Naive B cell (primary cell): Measurements from ENCODE around the gene SHTN1. TPM values are rescaled to one million over a fixed set of nuclear protein-coding genes. Genes with fewer than 3 reads are reported as not detected.

ENCODE experiments used
- ATAC-seq, 2 donors: fragments of 150-1000 bp; cut with Tn5 transposase; 2 replicates each; pipeline ENCODE4 v1.10.0; 2021; ENCODE audit warnings: low read depth in 2 of 2, mild to moderate bottlenecking in 2 of 2, moderate library complexity in 2 of 2
- DNase-seq: peaks from one replicate; pipeline ENCODE4 v3.0.0; 2022
- H3K27ac Mint-ChIP-seq, 6 donors: one replicate each; pipeline ENCODE4 v1.8.0; 2020 to 2022; ENCODE audit warnings: mild to moderate bottlenecking in 6 of 6, mixed read lengths in 6 of 6, moderate library complexity in 5 of 6, inconsistent platforms in 2 of 6
- H3K27me3 Mint-ChIP-seq, 3 donors: one replicate each; pipeline ENCODE4 v1.8.0; 2021 to 2022; ENCODE audit warnings: mixed read lengths in 3 of 3, mild to moderate bottlenecking in 1 of 3
- H3K36me3 Mint-ChIP-seq, 2 donors: one replicate each; pipeline ENCODE4 v1.8.0; 2020 to 2022; ENCODE audit warnings: mixed read lengths in 2 of 2, inconsistent platforms in 1 of 2, mild to moderate bottlenecking in 1 of 2
- H3K4me1 Mint-ChIP-seq, 3 donors: one replicate each; pipeline ENCODE4 v1.8.0; 2020 to 2022; ENCODE audit warnings: mixed read lengths in 3 of 3, inconsistent platforms in 1 of 3, mild to moderate bottlenecking in 1 of 3, moderate library complexity in 1 of 3
- H3K4me3 Mint-ChIP-seq, 8 donors: one replicate each; pipeline ENCODE4 v1.8.0; 2020 to 2022; ENCODE audit warnings: mild to moderate bottlenecking in 8 of 8, mixed read lengths in 8 of 8, moderate library complexity in 8 of 8, inconsistent platforms in 2 of 8
- H3K9me3 Mint-ChIP-seq, 7 donors: one replicate each; pipeline ENCODE4 v1.8.0; 2020 to 2022; ENCODE audit warnings: mixed read lengths in 7 of 7, mild to moderate bottlenecking in 5 of 7, inconsistent platforms in 2 of 7, moderate library complexity in 1 of 7
- polyA plus RNA-seq, 6 donors: library from polyadenylated mRNA; unstranded; fragments of 300-500 nt; fragmentation: Illumina TruSeq; gene quantifications; one replicate each; pipeline ENCODE4 v1.2.3, GENCODE V29; 2021; ENCODE audit warnings: low read depth in 6 of 6

SHTN1 gene
- polyA plus RNA-seq, 6 donors from 2014 or later = not detected

DNA sequence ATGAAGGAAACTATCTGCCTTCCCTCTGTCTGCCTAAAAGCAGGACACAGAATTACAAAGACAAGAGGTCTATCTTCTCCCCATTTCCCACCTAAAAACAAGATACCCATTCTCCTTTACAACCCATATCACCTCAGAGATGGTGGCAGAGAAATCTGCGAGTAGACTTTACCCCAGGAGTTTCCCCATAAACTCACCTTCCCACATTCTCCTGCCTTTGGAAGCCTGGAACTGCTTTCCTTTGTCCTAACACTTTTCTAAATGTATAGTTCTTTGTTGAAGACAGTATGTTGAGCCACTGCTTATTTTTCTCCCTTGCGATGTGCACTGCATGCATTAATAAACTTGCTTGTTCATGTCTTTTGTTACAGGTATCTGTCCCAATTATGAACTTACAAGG, 8.0 kb downstream of the SHTN1 start:
- Mint-ChIP-seq H3K9me3 (peaks cover 0 to 4% (median 0%) of the 10 kb centered on the region in 7 donors), H3K27ac (no peak overlapping the region), H3K36me3 (no peaks in the 10 kb centered on the region), H3K27me3 (peaks cover 19 to 26% (median 19%) of the 10 kb centered on the region in 3 donors), H3K4me1 (no peaks in the 10 kb centered on the region), H3K4me3 (no peak overlapping the region)
- DNase-seq = no peak
- no peak for ATAC-seq

DNA sequence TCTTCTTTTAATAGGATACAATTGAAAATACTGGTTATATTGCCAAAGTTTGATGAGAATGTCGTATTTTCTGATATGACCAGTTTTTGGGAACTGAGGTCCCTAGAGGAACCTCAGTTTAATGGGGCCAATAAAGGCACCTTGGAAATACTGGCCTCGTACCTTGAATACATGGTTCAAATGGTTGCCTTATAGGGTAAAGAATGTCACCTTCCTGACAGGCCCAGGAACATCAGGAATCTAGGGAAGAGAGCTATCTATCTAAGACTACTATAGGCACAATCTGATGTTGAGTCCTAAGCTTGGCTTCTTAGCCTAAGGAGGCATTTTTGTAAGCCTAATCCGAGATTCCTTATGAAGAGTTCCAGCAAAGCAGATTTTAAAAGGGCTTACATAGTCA, 9.3 kb downstream of the SHTN1 start:
- H3K27ac Mint-ChIP-seq = no peak overlapping the region
- peaks cover 0 to 3% (median 0%) of the 10 kb centered on the region in 7 donors for H3K9me3 Mint-ChIP-seq
- DNase-seq (no peak), ATAC-seq (no peak)
- H3K27me3 Mint-ChIP-seq = peaks cover 10 to 19% (median 14%) of the 10 kb centered on the region in 3 donors
- H3K4me3 Mint-ChIP-seq = no peak overlapping the region
- no peaks in the 10 kb centered on the region for H3K36me3 Mint-ChIP-seq
- H3K4me1 Mint-ChIP-seq = no peaks in the 10 kb centered on the region

DNA sequence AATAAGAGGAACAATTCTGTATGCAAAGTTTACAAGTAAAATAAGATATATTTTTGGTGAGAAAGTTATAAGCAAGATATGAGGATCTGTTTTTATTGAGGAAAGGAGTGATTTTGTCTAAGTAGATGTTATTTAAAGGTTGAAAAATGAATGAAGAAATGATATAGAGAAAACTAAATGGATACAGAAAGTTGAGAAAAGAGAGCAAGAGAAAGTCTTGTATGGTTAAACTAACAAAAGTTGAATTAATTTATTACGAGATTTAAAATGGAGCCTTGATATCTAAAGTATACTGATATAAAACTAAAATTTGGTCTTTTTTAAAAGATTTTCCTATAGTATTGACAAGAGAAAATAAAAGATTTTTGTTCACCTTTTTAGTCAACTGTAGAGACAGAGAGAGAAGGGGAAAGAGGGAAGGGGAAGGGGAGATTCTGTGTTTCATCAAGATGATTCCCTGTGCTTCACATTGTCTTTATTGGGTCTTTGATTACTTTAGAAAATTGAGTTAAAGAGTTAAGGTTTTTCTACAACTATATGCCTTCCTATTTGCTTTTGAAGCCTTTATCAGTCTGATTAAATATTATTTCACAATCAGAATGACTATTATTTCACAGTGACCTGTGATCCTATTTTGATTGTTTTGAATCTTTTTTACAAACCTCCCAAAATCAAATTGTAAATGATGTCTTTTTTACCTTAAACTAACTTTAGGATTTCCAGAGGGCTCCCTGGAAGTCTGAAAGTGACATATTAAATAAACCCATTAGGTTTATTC, 10.7 kb downstream of the SHTN1 start:
- ATAC-seq (no peak), DNase-seq (no peak)
- Mint-ChIP-seq H3K4me1 (no peaks in the 10 kb centered on the region), H3K36me3 (no peaks in the 10 kb centered on the region), H3K9me3 (peaks cover 0 to 3% (median 0%) of the 10 kb centered on the region in 7 donors), H3K27ac (no peak overlapping the region), H3K27me3 (peaks cover 10 to 17% (median 12%) of the 10 kb centered on the region in 3 donors), H3K4me3 (no peak overlapping the region)

DNA sequence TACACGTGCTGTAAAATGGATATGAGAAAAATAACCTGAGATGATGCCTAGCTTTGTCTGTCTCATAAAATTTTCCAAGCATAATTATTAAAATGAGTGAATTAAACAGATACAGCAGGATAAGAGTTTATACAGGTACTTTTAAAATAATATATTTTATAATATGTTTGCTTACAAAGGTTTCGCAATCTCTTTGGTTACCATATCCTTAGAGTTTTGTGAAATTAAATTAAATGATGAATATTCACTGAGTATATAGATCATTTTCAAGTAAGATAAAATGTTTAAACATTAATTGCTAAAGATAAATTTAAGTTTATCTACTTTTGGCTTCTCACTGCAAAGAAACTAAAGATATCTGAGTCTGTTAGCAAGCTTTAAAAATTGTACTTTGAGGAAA, 11.4 kb downstream of the SHTN1 start:
- ATAC-seq (no peak), DNase-seq (no peak)
- Mint-ChIP-seq H3K9me3 (peaks cover 0 to 3% (median 0%) of the 10 kb centered on the region in 7 donors), H3K27ac (no peak overlapping the region), H3K4me1 (no peaks in the 10 kb centered on the region), H3K4me3 (no peak overlapping the region), H3K27me3 (peaks cover 10% of the 10 kb centered on the region in 3 donors), H3K36me3 (no peaks in the 10 kb centered on the region)

DNA sequence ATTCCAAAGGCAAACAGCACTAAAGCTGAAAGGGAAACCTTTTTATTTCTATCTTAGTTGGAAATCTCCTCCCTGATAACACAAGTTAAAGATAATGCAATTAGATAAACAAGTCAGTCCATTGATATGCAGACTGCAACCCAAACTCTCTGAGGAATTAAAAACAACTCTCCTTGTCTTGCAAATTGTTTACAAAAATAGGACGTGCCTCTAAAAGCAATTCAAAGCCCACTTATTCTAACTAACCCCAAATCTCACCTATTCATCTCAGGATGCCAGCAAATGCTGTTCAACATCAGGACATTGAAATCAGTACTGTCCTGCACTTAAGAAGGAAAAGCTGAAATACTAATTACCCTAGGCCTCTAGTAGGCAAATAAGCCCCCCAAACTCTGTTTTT, 12.8 kb downstream of the SHTN1 start:
- Mint-ChIP-seq H3K9me3 (peaks cover 0 to 3% (median 0%) of the 10 kb centered on the region in 7 donors), H3K27ac (no peak overlapping the region), H3K4me3 (no peak overlapping the region), H3K27me3 (peaks cover 3 to 8% (median 6%) of the 10 kb centered on the region in 3 donors), H3K36me3 (no peaks in the 10 kb centered on the region), H3K4me1 (no peaks in the 10 kb centered on the region)
- ATAC-seq = no peak
- no peak for DNase-seq

DNA sequence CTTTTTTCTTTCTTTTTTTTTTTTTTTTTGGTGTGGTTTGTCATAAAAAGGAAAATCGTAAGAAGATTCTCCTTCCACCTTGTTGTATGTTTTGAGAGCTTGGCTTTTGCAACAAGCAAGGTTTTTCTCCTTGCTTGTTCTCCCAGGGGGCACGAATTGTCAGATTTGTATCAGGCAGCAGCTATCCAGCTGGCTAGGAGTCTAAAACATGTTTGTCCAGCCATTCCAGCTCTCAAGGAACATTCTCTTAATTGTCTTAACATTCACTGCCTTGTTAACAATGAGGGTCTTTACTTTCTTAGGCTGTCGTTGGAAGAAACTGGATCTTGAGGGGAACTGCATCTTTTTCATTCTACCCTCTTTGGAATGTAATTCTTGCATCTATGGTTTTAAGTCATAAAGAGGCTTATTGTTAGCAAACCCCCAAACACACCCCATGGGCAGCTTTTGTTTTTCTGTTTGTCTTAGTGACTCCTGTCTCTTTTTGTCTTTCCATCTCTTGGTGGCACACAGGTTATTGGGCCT, 14.6 kb downstream of the SHTN1 start:
- H3K4me3 Mint-ChIP-seq = no peak overlapping the region
- DNase-seq = no peak
- no peak overlapping the region for H3K27ac Mint-ChIP-seq
- H3K27me3 Mint-ChIP-seq = no peaks in the 10 kb centered on the region
- no peak for ATAC-seq
- no peaks in the 10 kb centered on the region for H3K36me3 Mint-ChIP-seq
- peaks cover 0 to 3% (median 0%) of the 10 kb centered on the region in 7 donors for H3K9me3 Mint-ChIP-seq
- no peaks in the 10 kb centered on the region for H3K4me1 Mint-ChIP-seq

DNA sequence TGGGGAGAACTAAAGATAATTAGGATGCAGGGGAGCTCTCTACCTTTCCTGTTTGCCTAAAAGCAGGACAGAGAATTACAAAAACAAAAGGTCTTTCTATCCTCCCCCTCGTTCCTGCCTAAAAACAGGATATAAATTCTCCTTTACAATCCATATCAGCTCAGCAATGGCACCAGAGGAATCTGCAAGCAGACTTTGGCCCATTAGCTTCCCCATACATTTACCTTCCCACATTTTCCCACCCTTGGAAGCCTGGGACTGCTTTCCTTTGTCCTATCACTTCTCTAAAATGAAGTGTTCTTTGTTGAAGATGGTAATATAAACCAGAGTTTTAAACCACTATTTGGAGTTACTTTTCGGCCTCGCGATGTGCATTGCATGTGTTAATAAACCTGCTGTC, 15.5 kb downstream of the SHTN1 start:
- Mint-ChIP-seq H3K27me3 (no peaks in the 10 kb centered on the region), H3K4me3 (no peak overlapping the region), H3K9me3 (peaks cover 0 to 6% (median 1%) of the 10 kb centered on the region in 7 donors), H3K27ac (no peak overlapping the region), H3K4me1 (no peaks in the 10 kb centered on the region), H3K36me3 (no peaks in the 10 kb centered on the region)
- no peak for DNase-seq
- no peak for ATAC-seq

DNA sequence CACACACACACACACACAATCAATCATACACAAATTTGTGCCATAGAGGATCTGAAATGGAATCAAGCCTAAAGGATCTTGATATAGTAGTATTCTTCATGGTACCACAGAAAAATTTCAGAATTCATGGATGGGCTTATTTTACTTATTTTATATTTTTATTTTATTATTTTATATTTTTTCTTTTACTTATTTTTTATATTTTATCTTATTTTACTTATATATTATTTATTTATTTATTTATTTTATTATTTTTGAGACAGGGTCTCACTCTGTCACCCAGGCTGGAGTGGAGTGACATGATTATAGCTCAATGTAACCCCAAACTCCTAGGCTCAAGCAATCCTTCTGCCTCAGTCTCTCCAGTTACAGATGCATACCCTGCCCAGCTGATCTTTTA, 16.7 kb downstream of the SHTN1 start:
- no peaks in the 10 kb centered on the region for H3K27me3 Mint-ChIP-seq
- H3K4me1 Mint-ChIP-seq = no peaks in the 10 kb centered on the region
- H3K9me3 Mint-ChIP-seq = peaks cover 0 to 7% (median 1%) of the 10 kb centered on the region in 7 donors
- H3K4me3 Mint-ChIP-seq = no peak overlapping the region
- DNase-seq (no peak), ATAC-seq (no peak)
- H3K27ac Mint-ChIP-seq = no peak overlapping the region
- H3K36me3 Mint-ChIP-seq = no peaks in the 10 kb centered on the region

DNA sequence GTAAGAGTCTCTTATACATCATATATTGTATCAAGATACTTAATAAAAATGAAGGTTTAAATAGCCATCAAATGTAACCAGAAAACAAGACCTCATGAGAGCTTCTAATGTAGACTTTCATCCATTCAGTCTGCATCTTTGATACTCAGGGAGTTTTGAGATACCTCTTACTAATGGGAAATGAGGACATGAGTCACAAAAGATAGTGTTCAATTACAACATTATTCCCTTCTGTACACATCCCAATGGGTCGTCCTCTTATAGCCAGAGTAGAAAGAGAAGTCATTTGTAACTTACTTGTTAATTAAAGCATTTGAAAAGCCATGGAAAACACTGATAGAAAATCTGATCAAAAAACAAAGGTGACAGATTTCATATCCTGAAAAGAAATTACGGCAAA, 19.4 kb downstream of the SHTN1 start:
- ATAC-seq = no peak
- DNase-seq = no peak
- no peaks in the 10 kb centered on the region for H3K4me1 Mint-ChIP-seq
- no peak overlapping the region for H3K4me3 Mint-ChIP-seq
- H3K36me3 Mint-ChIP-seq = no peaks in the 10 kb centered on the region
- no peaks in the 10 kb centered on the region for H3K27me3 Mint-ChIP-seq
- peaks cover 0 to 9% (median 0%) of the 10 kb centered on the region in 7 donors for H3K9me3 Mint-ChIP-seq
- no peak overlapping the region for H3K27ac Mint-ChIP-seq

DNA sequence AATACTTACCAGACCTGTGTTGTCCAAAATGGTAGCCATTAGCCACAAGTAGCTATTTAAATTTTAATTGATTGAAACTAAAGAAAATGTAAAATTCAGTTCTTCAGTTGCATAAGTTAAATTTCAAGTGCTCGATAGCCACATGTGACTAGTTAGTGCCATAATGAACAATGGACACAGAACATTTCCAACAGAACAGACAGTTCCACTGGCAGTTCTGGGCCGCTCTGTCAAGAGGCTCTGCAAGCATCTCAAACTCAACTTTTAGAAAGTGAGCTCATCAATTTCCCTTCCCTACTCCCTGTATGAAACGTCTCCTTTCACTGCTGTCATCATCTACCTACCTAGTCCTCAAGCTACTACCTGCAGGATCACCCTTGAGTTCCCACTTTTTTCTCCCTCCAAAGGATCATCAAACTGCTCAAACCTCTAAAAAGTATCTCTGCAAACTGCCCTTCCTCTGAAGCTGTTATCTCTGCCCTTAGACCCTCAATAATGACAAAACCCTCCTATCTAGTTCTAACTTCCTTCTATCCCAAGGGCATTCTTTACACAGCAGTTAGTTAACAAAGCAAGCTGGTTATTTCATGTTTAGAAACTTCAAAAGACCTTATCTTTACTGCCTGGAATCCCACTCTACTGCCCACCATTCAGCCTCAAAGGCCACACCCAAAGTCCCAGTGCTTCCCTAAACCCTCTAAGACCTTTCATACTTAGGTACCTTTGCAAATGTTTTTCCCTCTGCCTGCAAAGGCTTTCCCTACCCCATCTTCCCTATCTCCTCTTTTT, 20.6 kb downstream of the SHTN1 start:
- no peak overlapping the region for H3K27ac Mint-ChIP-seq
- H3K27me3 Mint-ChIP-seq = no peaks in the 10 kb centered on the region
- H3K36me3 Mint-ChIP-seq = no peaks in the 10 kb centered on the region
- ATAC-seq (no peak), DNase-seq (no peak)
- no peaks in the 10 kb centered on the region for H3K4me1 Mint-ChIP-seq
- peaks cover 0 to 13% (median 0%) of the 10 kb centered on the region in 7 donors for H3K9me3 Mint-ChIP-seq
- H3K4me3 Mint-ChIP-seq = no peak overlapping the region

DNA sequence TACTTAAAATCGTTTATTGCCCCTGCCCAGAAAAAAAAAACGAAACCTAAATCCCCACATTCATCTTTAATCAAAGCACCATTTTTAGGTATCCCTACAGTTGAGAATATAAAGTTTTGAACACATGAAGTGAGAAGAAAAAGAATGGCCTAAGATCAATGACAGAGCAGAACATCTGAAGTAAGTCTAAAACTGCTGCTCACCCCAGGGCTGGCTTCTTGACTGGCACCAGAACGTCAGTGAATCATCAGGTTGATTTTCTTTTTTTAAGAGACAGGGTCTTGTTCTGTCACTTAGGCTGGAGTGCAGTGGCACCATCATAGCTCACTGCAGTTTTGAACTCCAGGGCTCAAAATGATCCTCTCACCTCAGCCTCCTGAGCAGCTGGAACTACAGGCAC, 24.9 kb downstream of the SHTN1 start:
- DNase-seq = no peak

DNA sequence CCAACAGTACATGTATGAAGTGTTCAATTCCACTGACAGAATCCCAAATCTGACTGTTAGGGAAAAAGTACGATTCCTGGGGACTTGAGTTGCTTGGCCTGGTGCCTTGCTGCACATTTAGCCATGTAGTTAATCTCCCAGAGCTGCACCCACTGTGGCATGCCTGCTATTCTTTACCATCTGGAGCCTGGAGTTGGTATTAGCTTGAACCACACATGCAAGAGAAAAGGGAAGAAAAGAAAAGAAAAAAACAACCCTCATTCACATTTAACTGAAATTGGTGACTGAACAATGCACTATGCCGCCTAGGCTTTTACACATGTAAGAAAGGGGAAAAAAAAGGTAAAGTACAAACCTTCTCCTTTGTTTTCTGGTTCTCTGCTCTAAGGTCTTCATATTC, 26.1 kb downstream of the SHTN1 start:
- no peak for DNase-seq
- ATAC-seq = no peak
- H3K4me1 Mint-ChIP-seq = no peaks in the 10 kb centered on the region
- H3K4me3 Mint-ChIP-seq = no peak overlapping the region
- no peak overlapping the region for H3K27ac Mint-ChIP-seq
- H3K27me3 Mint-ChIP-seq = peaks cover 0 to 10% (median 2%) of the 10 kb centered on the region in 3 donors
- H3K9me3 Mint-ChIP-seq = peaks cover 0 to 10% (median 0%) of the 10 kb centered on the region in 7 donors
- H3K36me3 Mint-ChIP-seq = no peaks in the 10 kb centered on the region

More for the DNA sequence above, 24.9 kb downstream of the SHTN1 start:
- peaks cover 0 to 10% (median 0%) of the 10 kb centered on the region in 3 donors for H3K27me3 Mint-ChIP-seq
- no peaks in the 10 kb centered on the region for H3K4me1 Mint-ChIP-seq
- no peak for ATAC-seq
- H3K4me3 Mint-ChIP-seq = no peak overlapping the region
- H3K27ac Mint-ChIP-seq = no peak overlapping the region
- peaks cover 0 to 10% (median 0%) of the 10 kb centered on the region in 7 donors for H3K9me3 Mint-ChIP-seq
- no peaks in the 10 kb centered on the region for H3K36me3 Mint-ChIP-seq

DNA sequence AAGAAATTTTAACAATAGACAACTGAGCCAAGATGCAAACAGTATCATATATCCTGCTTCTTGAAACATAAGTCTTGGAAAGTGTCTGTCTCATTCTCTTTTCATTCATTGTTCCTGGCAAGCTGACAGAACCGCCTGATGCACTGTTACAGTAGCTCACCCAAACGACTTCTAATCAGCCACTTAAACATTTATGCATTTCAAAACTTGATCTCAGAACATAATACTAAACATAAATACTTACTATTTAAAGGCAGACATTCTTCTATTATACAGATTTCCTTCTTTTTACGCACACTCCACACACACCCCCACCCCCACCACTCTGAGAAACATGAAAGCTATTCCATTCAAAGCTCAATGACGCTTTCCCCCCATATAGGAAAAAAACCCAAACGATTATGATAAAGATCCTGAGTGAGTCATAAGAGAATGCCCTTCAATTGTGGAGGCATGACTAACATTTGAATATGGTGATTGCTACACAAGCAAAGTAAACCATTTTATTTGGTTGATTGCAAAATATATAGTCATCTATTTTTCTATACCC, 30.5 kb downstream of the SHTN1 start:
- H3K4me3 Mint-ChIP-seq = no peak overlapping the region
- H3K27me3 Mint-ChIP-seq = peaks cover 0 to 10% (median 4%) of the 10 kb centered on the region in 3 donors
- H3K27ac Mint-ChIP-seq = no peak overlapping the region
- no peaks in the 10 kb centered on the region for H3K9me3 Mint-ChIP-seq
- H3K36me3 Mint-ChIP-seq = no peaks in the 10 kb centered on the region
- no peaks in the 10 kb centered on the region for H3K4me1 Mint-ChIP-seq
- DNase-seq (no peak), ATAC-seq (no peak)
